GM12878 (cell line): ENCODE measurements around the gene HMCN2. TPM values are rescaled to one million over a fixed set of nuclear protein-coding genes. Genes with fewer than 3 reads are reported as not detected.

Experiments
- ATAC-seq: fragments of 200-7000 bp; cut with Tn5 transposase; 3 replicates; pipeline ENCODE4 v1.9.1; 2020; ENCODE audit warnings: mild to moderate bottlenecking, moderate library complexity
- BruUV-seq: library from RNA; stranded (reverse); fragments of 400-500 nt; replicated peaks from 2 replicates; lab custom pipeline; 2021; lab: Mats Ljungman, UMichigan
- CTCF ChIA-PET: fragments of 300-600 bp; sonication (Branson Sonifier 250); formaldehyde crosslinking; extraction: SDS; loops from one replicate; lab custom pipeline; 2021; ENCODE audit warnings: inconsistent platforms; lab: Yijun Ruan, JAX
- POLR2A ChIA-PET: fragments of 350-600 bp; formaldehyde crosslinking; extraction: SDS; loops from one replicate; lab custom pipeline; 2021; ENCODE audit warnings: inconsistent platforms; lab: Charles Lee
- RAD21 ChIA-PET: fragments of 300-600 bp; sonication (Branson Sonifier 250); formaldehyde crosslinking; loops from one replicate; lab custom pipeline; 2023; ENCODE audit warnings: antibody characterized with exemption; ENCODE audit not compliant: unreplicated experiment; lab: Charles Lee
- SMC1A ChIA-PET: fragments of 300-600 bp; sonication (Branson Sonifier 250); formaldehyde crosslinking; loops from one replicate; lab custom pipeline; 2023; ENCODE audit not compliant: unreplicated experiment, uncharacterized antibody; lab: Charles Lee
- DNase-seq: peaks from one replicate; pipeline ENCODE4 v3.0.0-alpha.2; 2011; ENCODE audit warnings: low read depth, low spot score
- FAIRE-seq: peaks from 3 replicates; lab custom pipeline; 2011; peaks lifted over from hg19 to GRCh38; lab: Jason Lieb, UNC
- H2AFZ ChIP-seq: 2 replicates; pipeline ENCODE4 v1.6.0; 2011; ENCODE audit warnings: low read depth, low read length, control low read depth; ENCODE audit not compliant: control insufficient read depth
- H3K27ac ChIP-seq: 2 replicates; pipeline ENCODE4 v1.5.1; 2011; ENCODE audit warnings: control low read depth; ENCODE audit not compliant: control insufficient read depth, insufficient read depth
- H3K27me3 ChIP-seq, 2 experiments: replicated peaks in 1 of 2; 2 replicates each; pipeline versions ENCODE4 v1.6.0 to v1.6.1; 2011; ENCODE audit warnings: low read length in 1 of 2; ENCODE audit not compliant: control insufficient read depth in 2 of 2, insufficient read depth in 2 of 2
- H3K36me3 ChIP-seq, 2 experiments: 2 replicates each; pipeline ENCODE4 v1.5.1; 2011; ENCODE audit warnings: low read length in 1 of 2; ENCODE audit not compliant: control insufficient read depth in 2 of 2, insufficient read depth in 2 of 2
- H3K4me1 ChIP-seq: 2 replicates; pipeline ENCODE4 v1.6.1; 2011; ENCODE audit warnings: mild to moderate bottlenecking, low read length, moderate library complexity, mixed read lengths; ENCODE audit not compliant: control insufficient read depth, insufficient read depth
- H3K4me2 ChIP-seq: 2 replicates; pipeline ENCODE4 v1.6.0; 2011; ENCODE audit warnings: control low read depth; ENCODE audit not compliant: control insufficient read depth, insufficient read depth
- H3K4me3 ChIP-seq: fragments of 200-600 bp; sonication (generic); 2 replicates; pipeline ENCODE4 v1.5.1; 2016
- H3K79me2 ChIP-seq: 2 replicates; pipeline ENCODE4 v1.6.0; 2011; ENCODE audit warnings: low read length; ENCODE audit not compliant: control insufficient read depth, insufficient read depth
- H3K9ac ChIP-seq: 2 replicates; pipeline ENCODE4 v1.8.0; 2011; ENCODE audit warnings: low read length, control low read depth, mixed read lengths; ENCODE audit not compliant: control insufficient read depth, insufficient read depth
- H3K9me3 ChIP-seq: replicated peaks from 3 replicates; pipeline ENCODE4 v1.5.1; 2011; ENCODE audit warnings: mild to moderate bottlenecking, low read length; ENCODE audit not compliant: control insufficient read depth, insufficient read depth
- H4K20me1 ChIP-seq: 2 replicates; pipeline ENCODE4 v1.6.0; 2011; ENCODE audit not compliant: control insufficient read depth, insufficient read depth
- BACH1 ChIP-seq: fragments of 450-650 bp; IDR thresholded peaks from 2 replicates; pipeline ENCODE4 v1.6.1; 2017; ENCODE audit warnings: mild to moderate bottlenecking, borderline replicate concordance
- CBFB ChIP-seq: IDR thresholded peaks from 2 replicates; pipeline ENCODE4 v1.6.1; 2016; ENCODE audit warnings: antibody characterized with exemption, low read depth
- CEBPB ChIP-seq, 2 experiments: fragments of 150-350 bp in 1 of 2; IDR thresholded peaks; 2 replicates each; pipeline ENCODE4 v1.6.1; 2012 to 2014; ENCODE audit warnings: low read depth in 2 of 2, low read length in 2 of 2, borderline replicate concordance in 1 of 2, inconsistent platforms in 1 of 2
- EED ChIP-seq: sonication (generic); IDR thresholded peaks from 2 replicates; pipeline ENCODE4 v1.6.1; 2016; ENCODE audit warnings: antibody characterized with exemption, low read depth
- FOXM1 ChIP-seq: IDR thresholded peaks from 2 replicates; pipeline ENCODE4 v1.6.1; 2012; ENCODE audit warnings: low read depth, mild to moderate bottlenecking, inconsistent platforms, low read length, moderate library complexity
- KDM1A ChIP-seq: fragments of 200-600 bp; sonication (generic); IDR thresholded peaks from 2 replicates; pipeline ENCODE4 v1.6.1; 2016; ENCODE audit warnings: borderline replicate concordance
- KLF5 ChIP-seq: fragments of 450-650 bp; IDR thresholded peaks from 2 replicates; pipeline ENCODE4 v1.6.1; 2014; ENCODE audit warnings: mild to moderate bottlenecking; ENCODE audit not compliant: partially characterized antibody
- POU2F2 ChIP-seq: IDR thresholded peaks from 3 replicates; pipeline ENCODE4 v1.6.1; 2011; ENCODE audit warnings: low read depth, mild to moderate bottlenecking, low read length, borderline replicate concordance
- RELA ChIP-seq: fragments of 450-650 bp; IDR thresholded peaks from 2 replicates; pipeline ENCODE4 v1.8.0; 2014; ENCODE audit warnings: borderline replicate concordance; ENCODE audit not compliant: partially characterized antibody
- YY1 ChIP-seq: IDR thresholded peaks from 2 replicates; pipeline ENCODE4 v1.6.1; 2011; ENCODE audit warnings: low read depth, mild to moderate bottlenecking, low read length
- ZNF217 ChIP-seq: fragments of 450-650 bp; IDR thresholded peaks from 2 replicates; pipeline ENCODE4 v1.6.1; 2017; ENCODE audit warnings: antibody characterized with exemption, mild to moderate bottlenecking
- WGBS: methylation state at CpG from one replicate; pipeline ENCODE4 v1.1.6; 2016; ENCODE audit warnings: low lambda C conversion rate; ENCODE audit not compliant: insufficient replicate concordance, insufficient coverage; ENCODE audit errors: missing lambda C conversion rate; 5-methylcytosine and 5-hydroxymethylcytosine counted together
- in situ Hi-C: fragments of 300-500 bp; cut with MboI; formaldehyde crosslinking; loops from 9 replicates; pipeline ENCODE4 v1.14.3; 2018; ENCODE audit warnings: mixed read lengths
- intact Hi-C: fragments of 100-400 bp; cut with micrococcal nuclease; formaldehyde crosslinking; loops from one replicate; pipeline ENCODE4 v1.14.2; 2022; ENCODE audit not compliant: unreplicated experiment
- polyA plus RNA-seq, 11 experiments: library from polyadenylated mRNA; depleted of rRNA in 4 of 11; unstranded in 6 of 11; stranded (reverse) in 5 of 11; fragments of >200 nt; fragmentation: Nextera tagmentation in 4 of 11; fragmentation: Illumina TruSeq in 1 of 11; extraction: Ambion mirVana in 4 of 11; extraction: Trizol in 1 of 11; gene quantifications; 1 replicate in 1 of 11; 2 replicates in 10 of 11; pipeline versions ENCODE4 v1.2.1 to v1.2.3, GENCODE V29; 2011 to 2016; ENCODE audit warnings: inconsistent platforms in 2 of 11, missing spikeins in 2 of 11, low read depth in 1 of 11
- total RNA-seq, 4 experiments: library from RNA; depleted of rRNA in 3 of 4; stranded (reverse); fragments of >200 nt in 3 of 4; fragmentation: Illumina TruSeq in 1 of 4; extraction: Trizol in 1 of 4; gene quantifications; 2 replicates each; pipeline versions ENCODE4 v1.2.1 to v1.2.3, GENCODE V29; 2013 to 2021
- TF ChIP-seq, protein P1 (sequence below): fragments of 450-650 bp; formaldehyde crosslinking; IDR thresholded peaks from 2 replicates; pipeline ENCODE4 v1.5.0; 2022; ENCODE audit warnings: mild to moderate bottlenecking, missing genetic modification characterization
- TF ChIP-seq, protein P2 (sequence below): fragments of 450-650 bp; IDR thresholded peaks from 2 replicates; pipeline ENCODE4 v1.6.1; 2017; ENCODE audit warnings: borderline replicate concordance
- TF ChIP-seq, protein P3 (sequence below): fragments of 450-650 bp; IDR thresholded peaks from 2 replicates; pipeline ENCODE4 v1.6.1; 2016; ENCODE audit warnings: mild to moderate bottlenecking, moderate library complexity, borderline replicate concordance

HMCN2 gene
- total and polyA plus RNA-seq, 10 of the 15 experiments (the other 5 are each of a cell fraction or from before 2014, with no cell fraction given): 0.04 TPM; not detected in 9

DNA sequence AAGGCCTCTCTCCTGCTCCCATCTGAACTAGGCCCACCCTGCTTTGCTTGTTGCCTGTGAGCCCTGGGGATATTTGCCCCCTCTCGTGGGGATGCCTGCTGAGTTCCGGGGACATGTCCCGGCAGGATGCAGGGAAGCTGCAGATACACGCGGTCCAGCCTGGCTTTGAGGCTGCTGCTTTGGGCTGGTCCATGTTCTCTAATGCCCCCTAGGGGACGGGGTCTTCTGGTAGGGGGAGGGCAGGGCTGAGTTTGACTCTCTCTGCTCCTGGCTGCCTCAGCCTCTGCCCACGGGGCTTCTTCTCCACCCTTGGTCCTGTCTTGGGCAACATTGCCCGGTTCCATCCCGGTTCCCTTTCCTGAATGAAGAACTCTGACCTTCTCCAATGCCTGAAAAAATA is 94.3 kb downstream of the HMCN2 start (continued):
- TF ChIP-seq, protein P1, sequence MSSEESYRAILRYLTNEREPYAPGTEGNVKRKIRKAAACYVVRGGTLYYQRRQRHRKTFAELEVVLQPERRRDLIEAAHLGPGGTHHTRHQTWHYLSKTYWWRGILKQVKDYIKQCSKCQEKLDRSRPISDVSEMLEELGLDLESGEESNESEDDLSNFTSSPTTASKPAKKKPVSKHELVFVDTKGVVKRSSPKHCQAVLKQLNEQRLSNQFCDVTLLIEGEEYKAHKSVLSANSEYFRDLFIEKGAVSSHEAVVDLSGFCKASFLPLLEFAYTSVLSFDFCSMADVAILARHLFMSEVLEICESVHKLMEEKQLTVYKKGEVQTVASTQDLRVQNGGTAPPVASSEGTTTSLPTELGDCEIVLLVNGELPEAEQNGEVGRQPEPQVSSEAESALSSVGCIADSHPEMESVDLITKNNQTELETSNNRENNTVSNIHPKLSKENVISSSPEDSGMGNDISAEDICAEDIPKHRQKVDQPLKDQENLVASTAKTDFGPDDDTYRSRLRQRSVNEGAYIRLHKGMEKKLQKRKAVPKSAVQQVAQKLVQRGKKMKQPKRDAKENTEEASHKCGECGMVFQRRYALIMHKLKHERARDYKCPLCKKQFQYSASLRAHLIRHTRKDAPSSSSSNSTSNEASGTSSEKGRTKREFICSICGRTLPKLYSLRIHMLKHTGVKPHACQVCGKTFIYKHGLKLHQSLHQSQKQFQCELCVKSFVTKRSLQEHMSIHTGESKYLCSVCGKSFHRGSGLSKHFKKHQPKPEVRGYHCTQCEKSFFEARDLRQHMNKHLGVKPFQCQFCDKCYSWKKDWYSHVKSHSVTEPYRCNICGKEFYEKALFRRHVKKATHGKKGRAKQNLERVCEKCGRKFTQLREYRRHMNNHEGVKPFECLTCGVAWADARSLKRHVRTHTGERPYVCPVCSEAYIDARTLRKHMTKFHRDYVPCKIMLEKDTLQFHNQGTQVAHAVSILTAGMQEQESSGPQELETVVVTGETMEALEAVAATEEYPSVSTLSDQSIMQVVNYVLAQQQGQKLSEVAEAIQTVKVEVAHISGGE: no peak
- TF ChIP-seq KLF5 (no peak), KDM1A (no peak), CBFB (no peak)

DNA sequence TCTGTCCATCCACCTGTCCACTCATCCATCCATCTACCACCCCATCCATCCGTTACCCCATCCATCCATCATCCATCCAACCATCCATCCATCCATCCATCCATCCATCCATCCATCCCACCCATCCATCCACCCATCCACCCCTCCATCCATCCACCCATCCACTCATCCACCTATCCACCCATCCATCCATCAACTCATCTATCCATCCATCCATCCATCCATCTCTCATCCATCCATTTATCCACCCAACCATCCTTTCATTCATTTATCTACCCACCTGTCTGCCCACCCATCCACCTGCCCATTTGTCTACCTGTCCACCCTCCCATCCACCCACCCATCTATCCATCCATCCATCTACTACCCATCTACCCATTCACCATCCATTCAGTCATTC is 95.1 kb downstream of the HMCN2 start:
- Histone ChIP-seq H3K4me1 (no peaks in the 10 kb centered on the region), H3K9me3 (no peaks in the 10 kb centered on the region; the same call in 2 of the 3 replicates)
- SMC1A ChIA-PET: no interaction called here
- DNase-seq (no peak), FAIRE-seq (no peak), ATAC-seq (no peak)
- no TSS peak for BruUV-seq
- WGBS: 0% methylated on average over 1 of the region's 1 CpG
- intact Hi-C loops: no loop called here
- TF ChIP-seq CEBPB (IDR thresholded peaks at IDR 0.05; ENCODE audit: borderline replicate concordance in 1 of 2, low read depth in 2 of 2, low read length in 2 of 2) (no peak), POU2F2 (no peak), RELA (no peak), KDM1A (no peak), YY1 (no peak), FOXM1 (no peak), ZNF217 (no peak), BACH1 (no peak), EED (no peak)
- TF ChIP-seq, protein P2, sequence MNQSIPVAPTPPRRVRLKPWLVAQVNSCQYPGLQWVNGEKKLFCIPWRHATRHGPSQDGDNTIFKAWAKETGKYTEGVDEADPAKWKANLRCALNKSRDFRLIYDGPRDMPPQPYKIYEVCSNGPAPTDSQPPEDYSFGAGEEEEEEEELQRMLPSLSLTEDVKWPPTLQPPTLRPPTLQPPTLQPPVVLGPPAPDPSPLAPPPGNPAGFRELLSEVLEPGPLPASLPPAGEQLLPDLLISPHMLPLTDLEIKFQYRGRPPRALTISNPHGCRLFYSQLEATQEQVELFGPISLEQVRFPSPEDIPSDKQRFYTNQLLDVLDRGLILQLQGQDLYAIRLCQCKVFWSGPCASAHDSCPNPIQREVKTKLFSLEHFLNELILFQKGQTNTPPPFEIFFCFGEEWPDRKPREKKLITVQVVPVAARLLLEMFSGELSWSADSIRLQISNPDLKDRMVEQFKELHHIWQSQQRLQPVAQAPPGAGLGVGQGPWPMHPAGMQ: no peak
- TF ChIP-seq, protein P3, sequence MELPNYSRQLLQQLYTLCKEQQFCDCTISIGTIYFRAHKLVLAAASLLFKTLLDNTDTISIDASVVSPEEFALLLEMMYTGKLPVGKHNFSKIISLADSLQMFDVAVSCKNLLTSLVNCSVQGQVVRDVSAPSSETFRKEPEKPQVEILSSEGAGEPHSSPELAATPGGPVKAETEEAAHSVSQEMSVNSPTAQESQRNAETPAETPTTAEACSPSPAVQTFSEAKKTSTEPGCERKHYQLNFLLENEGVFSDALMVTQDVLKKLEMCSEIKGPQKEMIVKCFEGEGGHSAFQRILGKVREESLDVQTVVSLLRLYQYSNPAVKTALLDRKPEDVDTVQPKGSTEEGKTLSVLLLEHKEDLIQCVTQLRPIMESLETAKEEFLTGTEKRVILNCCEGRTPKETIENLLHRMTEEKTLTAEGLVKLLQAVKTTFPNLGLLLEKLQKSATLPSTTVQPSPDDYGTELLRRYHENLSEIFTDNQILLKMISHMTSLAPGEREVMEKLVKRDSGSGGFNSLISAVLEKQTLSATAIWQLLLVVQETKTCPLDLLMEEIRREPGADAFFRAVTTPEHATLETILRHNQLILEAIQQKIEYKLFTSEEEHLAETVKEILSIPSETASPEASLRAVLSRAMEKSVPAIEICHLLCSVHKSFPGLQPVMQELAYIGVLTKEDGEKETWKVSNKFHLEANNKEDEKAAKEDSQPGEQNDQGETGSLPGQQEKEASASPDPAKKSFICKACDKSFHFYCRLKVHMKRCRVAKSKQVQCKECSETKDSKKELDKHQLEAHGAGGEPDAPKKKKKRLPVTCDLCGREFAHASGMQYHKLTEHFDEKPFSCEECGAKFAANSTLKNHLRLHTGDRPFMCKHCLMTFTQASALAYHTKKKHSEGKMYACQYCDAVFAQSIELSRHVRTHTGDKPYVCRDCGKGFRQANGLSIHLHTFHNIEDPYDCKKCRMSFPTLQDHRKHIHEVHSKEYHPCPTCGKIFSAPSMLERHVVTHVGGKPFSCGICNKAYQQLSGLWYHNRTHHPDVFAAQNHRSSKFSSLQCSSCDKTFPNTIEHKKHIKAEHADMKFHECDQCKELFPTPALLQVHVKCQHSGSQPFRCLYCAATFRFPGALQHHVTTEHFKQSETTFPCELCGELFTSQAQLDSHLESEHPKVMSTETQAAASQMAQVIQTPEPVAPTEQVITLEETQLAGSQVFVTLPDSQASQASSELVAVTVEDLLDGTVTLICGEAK: no peak
- TF ChIP-seq, all 136 proteins: peak for 0
- Histone ChIP-seq H3K36me3 (no peaks in the 10 kb centered on the region), H3K4me2 (no peak overlapping the region), H3K27ac (no peak overlapping the region), H3K27me3 (no peaks in the 10 kb centered on the region), H3K79me2 (no peaks in the 10 kb centered on the region), H3K9ac (no peak overlapping the region), H2AFZ (no peak overlapping the region), H4K20me1 (no peaks in the 10 kb centered on the region), H3K4me3 (no peak overlapping the region)
- in situ Hi-C loops: no loop called here
- POLR2A ChIA-PET: no interaction called here
- CTCF ChIA-PET: no interaction called here
- RAD21 ChIA-PET: no interaction called here
